WERI-Rb-1 (cell line): ENCODE data around the gene CCDC69.

Source experiments
- DNase-seq: peaks from one replicate; pipeline ENCODE4 v3.0.0-alpha.2; 2020
- H3K27ac ChIP-seq: fragments of 250-450 bp; sonication (Bioruptor Pico); 2 replicates; pipeline ENCODE4 v1.5.1; 2020; ENCODE audit warnings: mild to moderate bottlenecking, moderate library complexity
- H3K27me3 ChIP-seq: fragments of 250-450 bp; sonication (Bioruptor Pico); 2 replicates; pipeline ENCODE4 v1.5.1; 2021; ENCODE audit warnings: mild to moderate bottlenecking, low read depth, moderate library complexity; ENCODE audit not compliant: insufficient read depth, severe bottlenecking
- H3K36me3 ChIP-seq: fragments of 250-450 bp; sonication (Bioruptor Pico); 2 replicates; pipeline ENCODE4 v1.5.1; 2020; ENCODE audit warnings: mild to moderate bottlenecking, moderate library complexity
- H3K4me3 ChIP-seq: 2 replicates; pipeline ENCODE4 v1.5.1; 2011; ENCODE audit warnings: low read depth, mild to moderate bottlenecking, control low read depth, low read length
- H3K9me3 ChIP-seq: fragments of 250-450 bp; sonication (Bioruptor Pico); 2 replicates; pipeline ENCODE4 v1.5.1; 2021; ENCODE audit warnings: mild to moderate bottlenecking, moderate library complexity; ENCODE audit not compliant: severe bottlenecking
- CTCF ChIP-seq: IDR thresholded peaks from 2 replicates; pipeline ENCODE4 v1.5.1; 2011; ENCODE audit warnings: low read depth, mild to moderate bottlenecking, control low read depth, inconsistent platforms, low read length

The CCDC69 gene

GRCh38 chr5:151189151-151189550 is 34.7 kb downstream of the CCDC69 start:
- Histone ChIP-seq H3K9me3 (peaks cover 2% of the 10 kb centered on the region), H3K36me3 (no peaks in the 10 kb centered on the region)

GRCh38 chr5:151186538-151186937 is 37.4 kb downstream of the CCDC69 start:
- H3K27me3 ChIP-seq, result no peaks in the 10 kb centered on the region
- peaks cover 2% of the 10 kb centered on the region for H3K9me3 ChIP-seq
- no peak for DNase-seq
- no peaks in the 10 kb centered on the region for H3K36me3 ChIP-seq
- H3K27ac ChIP-seq, result no peak overlapping the region
- TF ChIP-seq CTCF, result no peak
- no peak overlapping the region for H3K4me3 ChIP-seq

More at GRCh38 chr5:151189151-151189550, 34.7 kb downstream of the CCDC69 start:
- no peaks in the 10 kb centered on the region for H3K27me3 ChIP-seq
- no peak for TF ChIP-seq CTCF
- no peak overlapping the region for H3K27ac ChIP-seq
- no peak overlapping the region for H3K4me3 ChIP-seq
- no peak for DNase-seq

GRCh38 chr5:151186052-151186451 is 37.8 kb downstream of the CCDC69 start:
- H3K4me3 ChIP-seq, result no peak overlapping the region
- no peak for DNase-seq
- no peaks in the 10 kb centered on the region for H3K36me3 ChIP-seq

GRCh38 chr5:151184316-151185042 is 39.4 kb downstream of the CCDC69 start:
- no peak overlapping the region for H3K4me3 ChIP-seq
- peaks cover 2% of the 10 kb centered on the region for H3K9me3 ChIP-seq
- no peaks in the 10 kb centered on the region for H3K36me3 ChIP-seq
- H3K27me3 ChIP-seq, result no peaks in the 10 kb centered on the region
- no peak overlapping the region for H3K27ac ChIP-seq
- no peak for DNase-seq
- TF ChIP-seq CTCF, result no peak

More at GRCh38 chr5:151186052-151186451, 37.8 kb downstream of the CCDC69 start:
- no peak for TF ChIP-seq CTCF
- Histone ChIP-seq H3K9me3 (peaks cover 2% of the 10 kb centered on the region), H3K27me3 (no peaks in the 10 kb centered on the region), H3K27ac (no peak overlapping the region)

GRCh38 chr5:151183456-151184245 is 40.2 kb downstream of the CCDC69 start:
- peaks cover 2% of the 10 kb centered on the region for H3K9me3 ChIP-seq
- no peak overlapping the region for H3K27ac ChIP-seq
- DNase-seq, result peak; percentile 16
- H3K36me3 ChIP-seq, result no peaks in the 10 kb centered on the region
- H3K27me3 ChIP-seq, result no peaks in the 10 kb centered on the region
- no peak for TF ChIP-seq CTCF
- no peak overlapping the region for H3K4me3 ChIP-seq
